Left forelimb (tissue), 1 donor: Measurements from ENCODE around the gene HLF.

Experiments
- DNase-seq: peaks from one replicate; pipeline ENCODE4 v3.0.0-alpha.2; 2018; ENCODE audit warnings: low spot score

HLF gene

DNA sequence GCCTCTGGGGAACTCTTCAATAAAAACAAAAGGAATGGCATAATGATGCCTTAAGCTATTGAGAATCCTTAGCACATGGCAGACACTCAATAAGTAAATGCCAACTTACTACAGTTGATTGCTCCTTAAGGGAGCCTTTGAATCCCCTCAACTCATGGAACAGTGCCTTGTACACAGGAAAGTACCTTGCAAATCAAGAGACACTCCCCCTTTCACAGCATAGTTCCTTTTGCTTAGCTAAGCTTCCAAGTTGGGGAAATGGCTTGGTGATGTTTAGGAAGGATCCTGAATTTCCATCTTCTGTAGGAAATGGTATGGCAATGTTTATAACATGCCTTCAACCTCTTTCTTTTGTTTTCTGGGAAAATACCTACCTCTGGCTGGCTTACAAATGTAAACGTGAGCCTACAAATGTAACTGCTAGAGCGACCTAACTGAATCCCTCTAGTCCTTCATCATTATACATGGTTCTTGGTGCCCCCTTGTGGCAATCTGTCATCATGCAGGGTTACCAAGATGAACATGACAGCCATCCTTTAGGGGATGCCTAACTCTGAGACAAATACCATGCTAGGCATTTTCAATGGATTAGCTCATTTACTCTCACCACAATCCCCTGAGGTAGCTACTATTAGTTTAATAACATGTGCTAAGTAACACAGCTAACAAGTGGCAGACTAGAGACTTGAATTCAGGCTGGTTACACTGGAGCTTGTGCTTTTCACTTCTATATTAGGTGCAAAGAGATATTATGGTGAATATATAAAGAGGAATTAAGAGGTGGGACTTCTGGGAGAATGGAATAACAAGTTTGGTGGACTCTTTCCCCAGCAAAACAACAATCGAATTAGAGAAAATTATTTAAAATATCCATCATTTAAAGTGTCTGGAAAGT lies 91.9 kb downstream of the HLF start:
- DNase-seq = no peak

DNA sequence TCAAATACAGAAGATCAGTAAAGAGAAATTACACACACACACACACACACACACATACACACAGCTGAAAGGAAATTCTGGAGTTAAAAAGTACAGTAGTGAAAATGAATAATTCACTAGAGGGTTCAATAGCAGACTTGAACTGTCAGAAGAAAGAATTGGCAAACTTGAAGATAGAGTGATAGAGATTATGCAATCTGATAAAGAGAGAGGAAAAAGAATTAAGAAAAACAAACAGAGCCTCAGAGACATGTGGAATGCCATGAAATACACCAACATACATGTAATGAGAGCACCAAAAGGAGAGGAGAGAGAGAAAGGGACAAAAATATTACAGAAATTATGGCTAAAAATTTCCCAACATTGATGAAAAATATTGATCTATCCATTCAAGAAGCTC lies 96.2 kb downstream of the HLF start:
- DNase-seq = no peak

DNA sequence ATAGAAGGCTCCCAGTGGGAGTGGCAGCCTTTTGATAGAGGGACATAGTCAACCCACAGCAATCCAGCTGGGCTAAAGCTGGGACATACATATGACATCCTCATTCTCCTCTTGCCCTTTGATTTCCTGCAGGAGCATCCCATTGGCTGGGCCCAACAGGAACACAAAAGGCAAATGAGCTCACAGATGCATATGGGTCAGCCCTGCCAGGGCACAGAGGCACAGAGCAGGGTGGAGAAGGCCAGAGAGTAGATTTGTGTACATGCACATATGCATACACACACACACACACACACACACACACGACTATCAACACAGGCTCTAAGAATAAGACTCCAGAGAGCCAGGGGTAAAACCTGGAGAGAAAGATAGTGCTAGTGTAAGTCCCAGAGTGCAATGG lies 98.3 kb downstream of the HLF start:
- DNase-seq = no peak

DNA sequence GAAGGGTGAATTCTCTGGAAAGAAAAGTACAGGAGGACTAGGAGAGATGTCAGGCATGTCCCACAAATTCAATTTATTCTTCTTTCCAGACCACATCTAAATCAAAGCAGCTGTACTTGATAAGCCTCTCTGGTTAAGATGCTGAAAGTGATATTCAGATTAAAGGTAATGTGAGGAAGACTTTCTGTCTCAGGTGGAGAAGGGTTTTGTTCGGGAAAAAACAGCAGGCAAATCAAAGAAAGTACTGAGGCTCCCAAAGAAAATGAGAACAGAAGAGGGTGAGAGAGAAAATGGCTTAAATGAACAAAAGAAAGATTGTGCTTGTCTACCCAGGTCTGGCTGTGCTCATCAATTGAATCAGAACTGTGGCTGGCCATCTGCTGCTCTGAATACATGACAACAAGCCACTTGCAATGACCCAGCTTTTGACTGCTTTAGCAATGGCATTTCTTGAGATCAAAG lies 101.3 kb downstream of the HLF start:
- no peak for DNase-seq

DNA sequence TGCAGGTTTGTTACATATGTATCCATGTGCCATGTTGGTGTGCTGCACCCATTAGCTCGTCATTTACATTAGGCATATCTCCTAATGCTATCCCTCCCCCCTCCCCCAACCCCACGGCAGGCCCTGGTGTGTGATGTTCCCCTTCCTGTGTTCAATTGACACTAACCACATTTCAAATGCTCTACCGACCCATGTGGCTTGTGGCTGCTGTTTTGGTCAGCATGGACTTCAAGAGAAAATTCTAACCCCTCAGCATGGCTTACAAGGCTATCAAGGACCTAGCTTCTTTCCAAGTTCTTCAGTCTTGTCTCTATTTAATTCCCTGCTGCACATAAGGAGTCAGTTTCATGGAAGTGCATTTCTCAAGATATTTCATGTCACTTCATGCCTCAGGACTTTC lies 103.9 kb downstream of the HLF start:
- no peak for DNase-seq
